Endothelial cell of umbilical vein (primary cell): Measurements from ENCODE around the gene MOB3A. TPM values are rescaled to one million over a fixed set of nuclear protein-coding genes. Genes with fewer than 3 reads are reported as not detected.

Source experiments
- BruUV-seq: library from RNA; stranded (reverse); fragments of 400-500 nt; replicated peaks from 2 replicates; lab custom pipeline; 2021; lab: Mats Ljungman, UMichigan
- CTCF ChIA-PET: fragments of 300-600, 350-600 bp; sonication (Branson Sonifier 250); formaldehyde crosslinking; loops from one replicate; lab custom pipeline; 2021; ENCODE audit warnings: antibody characterized with exemption, inconsistent platforms; lab: Charles Lee
- POLR2A ChIA-PET: fragments of 300-600, 350-600 bp; sonication (Branson Sonifier 250); formaldehyde crosslinking; loops from one replicate; lab custom pipeline; 2021; ENCODE audit warnings: antibody characterized with exemption, inconsistent platforms; lab: Charles Lee
- DNase-seq: peaks from one replicate; pipeline ENCODE4 v3.0.0-alpha.2; 2011; ENCODE audit warnings: low read depth, low spot score
- FAIRE-seq: peaks from 2 replicates; lab custom pipeline; 2011; peaks lifted over from hg19 to GRCh38; lab: Jason Lieb, UNC
- H2AFZ ChIP-seq: 2 replicates; pipeline ENCODE4 v1.6.0; 2012; ENCODE audit warnings: low read depth, low read length, control low read depth, inconsistent platforms
- H3K27ac ChIP-seq: 2 replicates; pipeline ENCODE4 v1.5.1; 2011; ENCODE audit warnings: low read depth, mild to moderate bottlenecking, control low read depth, low read length, moderate library complexity; ENCODE audit not compliant: insufficient read depth
- H3K27me3 ChIP-seq, 2 experiments: 2 replicates each; pipeline versions ENCODE4 v1.6.0 to v1.6.1; 2011; ENCODE audit warnings: low read length in 2 of 2, mixed read lengths in 1 of 2; ENCODE audit not compliant: control insufficient read depth in 2 of 2, insufficient read depth in 2 of 2
- H3K36me3 ChIP-seq, 2 experiments: 2 replicates in 1 of 2; 3 replicates in 1 of 2; pipeline ENCODE4 v1.5.1; 2011; ENCODE audit warnings: low read length in 2 of 2, mild to moderate bottlenecking in 1 of 2, moderate library complexity in 1 of 2; ENCODE audit not compliant: control insufficient read depth in 2 of 2, insufficient read depth in 2 of 2; ENCODE audit errors: extremely low read depth in 1 of 2
- H3K4me1 ChIP-seq: 3 replicates; pipeline ENCODE4 v1.5.1; 2011; ENCODE audit warnings: mild to moderate bottlenecking, low read length; ENCODE audit not compliant: control insufficient read depth, insufficient read depth; ENCODE audit errors: extremely low read depth
- H3K4me2 ChIP-seq: 2 replicates; pipeline ENCODE4 v1.6.1; 2011; ENCODE audit warnings: low read length, control low read depth, mixed read lengths; ENCODE audit not compliant: insufficient read depth
- H3K4me3 ChIP-seq, 3 experiments: fragments of 200-600 bp in 1 of 3; sonication (generic), shearing (Covaris generic) in 1 of 3; replicated peaks in 1 of 3; 2 replicates each; pipeline ENCODE4 v1.5.1; 2011 to 2016; ENCODE audit warnings: control low read depth in 3 of 3, low read length in 3 of 3, mild to moderate bottlenecking in 2 of 3, inconsistent platforms in 1 of 3, low read depth in 1 of 3, moderate library complexity in 1 of 3; ENCODE audit not compliant: insufficient read depth in 1 of 3
- H3K79me2 ChIP-seq: 2 replicates; pipeline ENCODE4 v1.6.0; 2012; ENCODE audit warnings: low read length, inconsistent platforms; ENCODE audit not compliant: control insufficient read depth, insufficient read depth
- H3K9ac ChIP-seq: replicated peaks from 2 replicates; pipeline ENCODE3; 2011; ENCODE audit warnings: low read length, control low read depth; ENCODE audit not compliant: insufficient read depth; ENCODE audit errors: extremely low read depth
- H3K9me1 ChIP-seq: replicated peaks from 3 replicates; pipeline ENCODE4 v1.6.0; 2011; ENCODE audit warnings: mild to moderate bottlenecking, low read length; ENCODE audit not compliant: control insufficient read depth, insufficient read depth; ENCODE audit errors: extremely low read depth
- H3K9me3 ChIP-seq: replicated peaks from 2 replicates; pipeline ENCODE4 v1.5.1; 2012; ENCODE audit warnings: low read length, inconsistent platforms; ENCODE audit not compliant: control insufficient read depth, insufficient read depth
- H4K20me1 ChIP-seq: replicated peaks from 2 replicates; pipeline ENCODE3; 2011; ENCODE audit warnings: mild to moderate bottlenecking, low read length; ENCODE audit not compliant: control insufficient read depth, insufficient read depth; ENCODE audit errors: extremely low read depth
- EZH2 ChIP-seq: IDR thresholded peaks from 2 replicates; pipeline ENCODE4 v1.6.1; 2012; ENCODE audit warnings: borderline replicate concordance, low read depth, mild to moderate bottlenecking, moderate library complexity, low read length, inconsistent platforms; ENCODE audit not compliant: severe bottlenecking
- FOS ChIP-seq: IDR thresholded peaks from 2 replicates; pipeline ENCODE4 v1.6.1; 2011; ENCODE audit warnings: mild to moderate bottlenecking, low read length, moderate library complexity, borderline replicate concordance; ENCODE audit not compliant: insufficient read depth
- GATA2 ChIP-seq: IDR thresholded peaks from 2 replicates; pipeline ENCODE4 v1.7.0; 2011; ENCODE audit warnings: low read depth, mild to moderate bottlenecking, moderate library complexity, mixed read lengths, low read length; ENCODE audit not compliant: insufficient read length, insufficient read depth
- JUN ChIP-seq: IDR thresholded peaks from 2 replicates; pipeline ENCODE4 v1.6.1; 2011; ENCODE audit warnings: borderline replicate concordance, low read depth; ENCODE audit not compliant: insufficient read length, insufficient read depth
- MAX ChIP-seq: IDR thresholded peaks from 2 replicates; pipeline ENCODE4 v1.6.1; 2011; ENCODE audit not compliant: insufficient read depth, insufficient read length
- MYC ChIP-seq: IDR thresholded peaks from one replicate; pipeline ENCODE4 v1.6.1; 2011; ENCODE audit warnings: mild to moderate bottlenecking, low read depth, low read length
- POLR2A ChIP-seq: IDR thresholded peaks from 2 replicates; pipeline ENCODE4 v1.6.1; 2012; ENCODE audit warnings: low read depth, mild to moderate bottlenecking, control low read depth, low read length
- POLR2AphosphoS5 ChIP-seq: IDR thresholded peaks from 2 replicates; pipeline ENCODE4 v1.6.1; 2012; ENCODE audit warnings: low read depth, mild to moderate bottlenecking, control low read depth, low read length, moderate library complexity; ENCODE audit not compliant: insufficient read depth
- dilution Hi-C: fragments of 300-500 bp; cut with MboI; formaldehyde crosslinking; loops from one replicate; pipeline ENCODE4 v1.15.0; 2019; ENCODE audit warnings: low sequenced_read_pairs; ENCODE audit not compliant: extremely low pct_ligation_motif_present
- intact Hi-C: fragments of 100-400 bp; cut with micrococcal nuclease; formaldehyde crosslinking; loops from one replicate; pipeline ENCODE4 v1.10.0; 2022
- polyA plus RNA-seq, 4 experiments: library from polyadenylated mRNA; depleted of rRNA in 3 of 4; stranded (reverse) in 3 of 4; unstranded in 1 of 4; fragments of >200 nt; gene quantifications; 2 replicates each; pipeline versions ENCODE4 v1.2.1 to v1.2.3, GENCODE V29; 2011 to 2012; ENCODE audit warnings: missing spikeins in 1 of 4
- total RNA-seq: library from RNA; stranded (reverse); gene quantifications from 2 replicates; pipeline ENCODE4 v1.2.3, GENCODE V29; 2021

MOB3A gene
- total and polyA plus RNA-seq, 2 donors (not counting 3 experiments of a cell fraction or from before 2014, with no cell fraction given): 46.5 to 59.7 TPM

- Histone ChIP-seq H3K4me2 (no peak overlapping the region), H3K36me3 (peaks cover 24 to 84% of the 10 kb centered on the region in 2 experiments), H3K9me3 (no peaks in the 10 kb centered on the region), H3K4me3 (no peak overlapping the region), H3K9ac (no peak overlapping the region), H3K4me1 (no peaks in the 10 kb centered on the region), H3K27me3 (no peaks in the 10 kb centered on the region), H2AFZ (no peak overlapping the region), H3K79me2 (no peaks in the 10 kb centered on the region), H4K20me1 (no peaks in the 10 kb centered on the region), H3K9me1 (no peaks in the 10 kb centered on the region), H3K27ac (no peak overlapping the region)
- BruUV-seq: no TSS peak
- DNase-seq (no peak), FAIRE-seq (no peak)
- intact Hi-C loops: no loop called here
- ChIA-PET CTCF (no interaction called here), POLR2A (no interaction called here)
- TF ChIP-seq GATA2 (no peak), FOS (no peak), JUN (no peak)
- dilution Hi-C loops: no loop called here
Observed at GRCh38 chr19:2120821-2121220, 24.7 kb upstream of the MOB3A start.

GRCh38 chr19:2119921-2120785 is 24.0 kb upstream of the MOB3A start:
- no peaks in the 10 kb centered on the region for H3K4me1 ChIP-seq
- H3K27me3 ChIP-seq: no peaks in the 10 kb centered on the region
- no TSS peak for BruUV-seq
- H2AFZ ChIP-seq: no peak overlapping the region
- dilution Hi-C loops: no loop called here
- H3K27ac ChIP-seq: no peak overlapping the region
- POLR2A ChIA-PET: no interaction called here
- TF ChIP-seq MYC: no peak
- TF ChIP-seq EZH2: no peak
- TF ChIP-seq MAX: no peak
- TF ChIP-seq POLR2AphosphoS5: no peak
- TF ChIP-seq POLR2A: no peak
- no peak for TF ChIP-seq FOS
- H3K4me2 ChIP-seq: no peak overlapping the region
- no peaks in the 10 kb centered on the region for H4K20me1 ChIP-seq
- intact Hi-C loops: no loop called here
- no peak overlapping the region for H3K9ac ChIP-seq
- H3K79me2 ChIP-seq: no peaks in the 10 kb centered on the region
- H3K9me1 ChIP-seq: no peaks in the 10 kb centered on the region
- no peak for FAIRE-seq
- CTCF ChIA-PET: no interaction called here
- H3K9me3 ChIP-seq: no peaks in the 10 kb centered on the region
- no peak overlapping the region for H3K4me3 ChIP-seq
- peaks cover 27 to 89% of the 10 kb centered on the region in 2 experiments for H3K36me3 ChIP-seq
- DNase-seq: no peak
